GM21619 (cell line): Measurements from ENCODE around the gene UBE2E2.
"Not testable (repeated sequence)": the region's sequence is repeated elsewhere in the genome, so short reads cannot be mapped to it uniquely, and the experiment has no call there.

Experiments
- ATAC-seq: cut with Tn5 transposase; IDR thresholded peaks from one replicate; pipeline ENCODE4 v1.9.1; 2021; ENCODE audit not compliant: unreplicated experiment

UBE2E2 gene

GRCh38 chr3:23320586-23321570, 117.8 kb downstream of the UBE2E2 start:
- ATAC-seq: no peak

- ATAC-seq: no peak
Measured at GRCh38 chr3:23324745-23325144, 121.6 kb downstream of the UBE2E2 start.

- peak; percentile 43 for ATAC-seq
Measured at GRCh38 chr3:23325466-23326065, 122.4 kb downstream of the UBE2E2 start.

- ATAC-seq: no peak
Measured at GRCh38 chr3:23329471-23330105, 126.5 kb downstream of the UBE2E2 start.

DNA sequence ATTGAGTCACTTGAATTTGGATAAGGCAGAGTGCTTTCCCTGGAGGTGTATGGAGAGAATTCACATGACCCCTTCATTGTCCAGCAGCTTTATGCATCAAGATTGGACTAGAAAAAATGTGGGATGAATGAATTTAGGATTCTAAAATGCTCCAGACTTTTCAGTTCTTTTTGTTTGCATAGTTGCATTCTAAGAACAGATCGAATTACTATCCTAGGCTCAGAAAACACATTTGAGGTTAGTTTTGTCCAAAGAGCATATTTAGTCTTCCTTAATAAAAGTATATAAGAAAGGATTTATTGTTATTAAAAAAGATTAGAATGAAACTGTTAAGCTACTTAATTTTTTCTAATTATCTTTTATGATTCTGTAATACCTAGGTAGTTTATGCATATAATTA, 127.4 kb downstream of the UBE2E2 start:
- no peak for ATAC-seq

DNA sequence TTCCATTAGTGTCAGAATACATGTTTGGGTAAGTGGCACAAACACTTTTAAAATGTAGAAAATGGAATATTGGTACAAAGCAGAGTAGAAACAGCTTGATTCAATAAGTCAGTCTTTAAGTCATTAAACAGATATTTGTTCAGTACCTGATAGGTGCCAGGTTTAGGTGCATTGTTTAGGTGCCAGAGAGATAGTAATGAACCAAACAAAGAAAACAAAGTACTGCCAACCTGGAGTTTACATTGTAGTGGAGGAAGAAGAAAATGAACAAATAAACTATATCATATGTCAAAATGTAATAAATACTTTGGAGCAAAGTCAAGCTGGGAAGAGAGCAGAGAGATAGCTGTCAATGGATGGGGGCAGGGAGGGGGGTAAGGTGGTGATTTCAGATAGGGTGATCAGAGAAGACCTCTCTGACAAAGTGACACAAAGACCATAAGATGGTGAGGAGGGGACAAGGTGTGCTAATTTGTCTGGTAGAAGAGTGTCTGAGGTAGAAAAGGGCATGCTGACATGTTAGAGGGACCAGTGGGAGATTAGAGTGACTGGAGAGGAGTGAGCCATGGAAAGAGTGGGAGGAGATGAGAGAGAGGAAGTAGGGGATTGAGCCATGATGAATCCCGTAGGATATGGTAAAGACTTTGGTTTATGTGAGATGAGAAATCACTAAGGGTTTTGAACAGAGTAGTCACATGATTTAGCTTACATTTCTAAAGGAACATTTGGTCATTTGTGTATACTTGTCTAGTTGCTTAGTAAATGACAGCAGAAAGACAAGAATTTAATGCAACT, 128.2 kb downstream of the UBE2E2 start:
- ATAC-seq: no peak

GRCh38 chr3:23333633-23334032, 130.5 kb downstream of the UBE2E2 start:
- no peak for ATAC-seq

GRCh38 chr3:23336853-23337252, 133.7 kb downstream of the UBE2E2 start:
- ATAC-seq: not testable (repeated sequence)

GRCh38 chr3:23341147-23341838, 138.2 kb downstream of the UBE2E2 start:
- peak; percentile 70 for ATAC-seq

- ATAC-seq: no peak
Measured at GRCh38 chr3:23342343-23342742, 139.2 kb downstream of the UBE2E2 start.

DNA sequence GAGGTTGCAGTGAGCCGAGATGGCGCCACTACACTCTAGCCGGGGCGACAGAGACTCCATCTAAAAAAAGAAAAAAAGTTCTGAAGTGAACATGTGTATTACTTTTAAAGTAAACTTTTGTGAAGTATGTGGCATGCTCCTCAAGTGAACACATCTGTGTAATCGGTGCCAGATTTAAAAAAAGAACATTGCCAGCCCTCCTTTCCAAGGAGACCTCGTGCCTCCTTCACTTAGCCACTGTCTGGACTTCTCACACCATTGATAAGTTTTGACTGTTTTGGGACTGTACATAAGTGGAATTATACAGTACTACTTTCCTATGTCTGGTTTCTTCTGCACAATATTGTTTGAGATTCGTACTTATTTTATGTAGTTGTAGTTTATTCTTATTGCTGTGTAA, 140.4 kb downstream of the UBE2E2 start:
- no peak for ATAC-seq

DNA sequence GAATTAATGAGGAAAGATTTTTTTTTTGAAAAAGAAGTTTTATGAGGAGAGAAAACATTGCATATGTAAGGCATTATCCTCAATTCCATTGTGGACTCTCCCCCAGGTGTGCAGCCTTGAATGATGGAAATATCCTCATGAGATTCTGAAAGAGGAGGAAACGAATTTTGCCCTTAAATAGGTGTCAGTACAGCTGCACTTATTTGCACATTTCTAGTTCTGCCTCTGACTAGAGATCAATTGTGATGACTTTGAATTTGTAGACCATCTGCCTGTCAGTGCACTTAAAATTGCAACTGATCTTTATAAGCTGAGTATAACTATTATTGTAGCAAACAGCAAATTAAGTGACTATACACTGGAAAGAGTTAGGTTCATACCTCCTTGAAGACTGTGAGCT, 141.8 kb downstream of the UBE2E2 start:
- ATAC-seq: no peak

- ATAC-seq: not testable (repeated sequence)
Measured at GRCh38 chr3:23349444-23349843, 146.3 kb downstream of the UBE2E2 start.

- ATAC-seq: no peak
Measured at GRCh38 chr3:23356169-23356568, 153.0 kb downstream of the UBE2E2 start.

- ATAC-seq: no peak
Measured at GRCh38 chr3:23356923-23357322, 153.8 kb downstream of the UBE2E2 start.

- ATAC-seq: no peak
Measured at GRCh38 chr3:23359116-23359515, 156.0 kb downstream of the UBE2E2 start.

DNA sequence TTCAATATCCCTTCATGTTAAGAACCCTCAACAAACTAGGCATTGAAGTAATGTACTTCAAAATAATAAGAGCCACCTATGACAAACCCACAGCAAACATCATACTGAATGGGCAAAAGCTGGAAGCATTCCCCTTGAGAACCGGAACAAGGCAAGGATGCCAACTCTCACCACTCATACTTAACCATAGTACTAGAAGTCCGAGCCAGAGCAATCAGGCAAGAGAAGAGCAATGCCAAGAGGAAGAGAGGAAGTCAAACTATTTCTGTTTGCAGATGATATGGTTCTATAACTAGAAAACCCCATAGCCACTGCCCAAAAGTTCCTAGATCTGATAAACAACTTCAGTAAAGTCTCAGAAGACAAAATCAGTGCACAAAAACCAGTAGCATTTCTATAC, 161.9 kb downstream of the UBE2E2 start:
- no peak for ATAC-seq

GRCh38 chr3:23368731-23369130, 165.6 kb downstream of the UBE2E2 start:
- no peak for ATAC-seq

- ATAC-seq: no peak
Measured at GRCh38 chr3:23372285-23372684, 169.2 kb downstream of the UBE2E2 start.

DNA sequence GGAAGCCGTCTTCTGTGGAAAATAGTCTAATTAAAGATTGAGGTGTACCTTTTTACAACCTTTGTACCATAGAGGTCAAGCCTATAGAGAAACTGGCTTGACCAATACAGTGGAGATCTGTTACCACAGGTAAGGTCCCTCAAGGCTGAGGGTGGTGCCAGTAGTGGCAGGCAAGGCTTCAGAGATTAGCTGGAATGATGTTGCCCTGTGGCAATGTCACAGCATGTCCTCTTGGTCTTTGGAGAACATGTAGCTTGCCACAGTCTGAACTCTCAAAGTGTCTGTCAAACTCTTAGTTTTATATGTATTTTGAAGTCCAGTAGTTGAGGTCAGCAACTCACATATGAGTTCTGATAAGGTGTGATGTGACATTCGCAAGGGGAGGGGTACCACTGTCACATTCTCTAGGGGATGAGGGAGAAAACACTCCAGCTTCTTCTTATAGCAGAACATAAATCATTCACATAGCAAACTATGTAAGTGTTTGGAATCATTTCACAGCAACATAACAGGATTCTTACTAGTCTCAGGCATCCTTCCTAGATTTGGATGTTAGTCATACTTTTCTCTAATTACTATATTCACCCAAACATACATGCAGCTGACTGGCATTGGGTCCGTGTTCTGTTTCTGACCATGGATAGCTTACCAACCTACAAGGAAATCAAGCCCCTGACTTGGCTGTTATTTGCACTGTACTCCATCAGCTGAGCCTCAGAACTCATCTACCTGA, 173.6 kb downstream of the UBE2E2 start:
- ATAC-seq: no peak
